Fibroblast of upper back skin (primary cell): ENCODE data around the gene PEX11G.
"Not testable (repeated sequence)": the region's sequence is repeated elsewhere in the genome, so short reads cannot be mapped to it uniquely, and the experiment has no call there.

Experiments
- DNase-seq: peaks from one replicate; pipeline ENCODE4 v3.0.0-alpha.2; 2013

Gene PEX11G

DNA sequence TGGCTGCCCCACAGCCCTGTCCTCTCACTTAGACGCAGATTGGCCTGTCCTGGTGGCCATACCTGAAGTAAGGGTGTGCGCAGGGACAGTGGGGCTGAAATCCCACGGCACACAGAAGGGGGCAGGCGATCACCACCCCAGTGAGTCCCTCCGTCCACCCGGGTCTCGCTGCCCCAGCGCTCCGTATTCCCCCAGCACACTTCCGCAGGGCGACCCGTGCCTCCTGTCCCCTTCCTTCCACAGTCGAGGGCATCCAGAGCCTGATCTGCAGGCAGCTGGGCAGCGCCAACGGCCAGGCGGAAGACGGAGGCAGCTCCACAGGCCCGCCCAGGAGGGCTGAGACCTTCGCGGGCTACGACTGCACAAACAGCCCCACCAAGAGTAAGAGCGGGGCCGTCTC is 25.3 kb downstream of the PEX11G start:
- no peak for DNase-seq

DNA sequence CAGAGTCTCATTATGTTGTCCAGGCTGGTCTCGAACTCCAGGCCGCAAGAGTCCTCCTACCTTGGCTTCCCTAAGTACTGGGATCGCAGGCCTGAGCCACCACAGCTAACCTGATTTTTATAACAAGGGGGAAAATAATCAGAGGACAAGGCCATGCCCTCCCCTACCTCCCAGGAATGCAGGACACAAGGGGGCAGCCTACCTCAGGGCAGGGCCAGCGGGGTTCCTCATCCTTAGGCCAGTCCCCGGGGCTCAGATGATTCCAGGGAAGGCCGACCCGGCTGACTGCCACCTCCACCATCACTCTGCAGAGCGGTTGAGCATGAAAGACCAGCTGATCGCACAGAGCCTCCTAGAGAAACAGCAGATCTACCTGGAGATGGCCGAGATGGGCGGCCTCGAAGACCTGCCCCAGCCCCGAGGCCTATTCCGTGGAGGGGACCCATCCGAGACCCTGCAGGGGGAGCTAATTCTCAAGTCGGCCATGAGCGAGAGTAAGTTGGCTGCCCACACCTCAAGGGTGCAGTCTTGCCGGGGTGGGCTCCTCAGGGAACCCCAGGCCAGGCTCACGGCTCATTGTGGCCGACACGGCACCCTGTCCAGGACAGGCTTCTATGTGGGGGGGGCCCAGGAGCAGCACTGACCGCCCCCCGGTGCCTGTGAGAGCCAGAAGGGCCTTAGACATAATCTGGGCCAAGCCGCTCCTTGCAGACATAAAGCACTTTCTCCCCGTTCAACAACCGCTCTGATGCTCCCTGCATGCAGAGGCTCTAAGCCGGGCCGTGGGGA is 26.8 kb downstream of the PEX11G start:
- DNase-seq = no peak

DNA sequence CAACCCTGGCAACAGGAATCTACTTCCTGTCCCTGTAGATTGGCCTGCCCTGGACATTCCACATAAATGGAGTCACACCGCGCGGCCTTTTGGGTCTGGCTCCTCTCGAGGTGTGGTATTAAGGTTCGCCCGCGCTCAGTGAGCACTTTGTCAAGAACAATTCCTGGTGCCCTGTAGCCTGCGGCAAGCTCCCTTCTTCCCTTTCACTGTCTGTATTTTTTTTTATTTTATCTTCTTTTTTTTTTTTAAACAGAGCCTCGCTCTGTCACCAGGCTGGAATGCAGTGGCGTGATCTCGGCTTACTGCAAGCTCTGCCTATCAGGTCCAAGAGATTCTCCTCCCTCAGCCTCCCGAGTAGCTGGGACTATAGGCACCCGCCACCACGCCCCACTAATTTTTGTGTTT is 28.3 kb downstream of the PEX11G start:
- DNase-seq = peak; percentile 13

DNA sequence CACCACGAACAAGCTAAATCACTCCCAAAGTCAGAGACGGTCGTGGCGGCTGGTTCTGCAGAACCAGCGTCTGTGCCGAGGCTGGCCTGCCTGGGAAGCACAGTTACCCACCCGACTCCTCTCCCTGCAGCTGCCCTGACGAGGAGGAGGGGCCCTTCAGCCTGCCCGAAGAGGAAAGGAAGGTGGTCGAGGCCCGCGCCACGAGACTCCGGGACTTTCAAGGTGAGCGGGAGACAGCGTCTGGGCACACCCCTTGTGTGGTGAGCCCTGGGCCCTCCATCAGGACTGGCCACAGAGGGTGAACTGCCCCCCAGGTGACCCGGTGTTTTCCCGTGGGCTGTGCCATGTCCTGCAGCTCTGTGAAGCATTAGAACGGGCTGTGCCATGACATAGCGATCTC is 29.1 kb downstream of the PEX11G start:
- DNase-seq = no peak

DNA sequence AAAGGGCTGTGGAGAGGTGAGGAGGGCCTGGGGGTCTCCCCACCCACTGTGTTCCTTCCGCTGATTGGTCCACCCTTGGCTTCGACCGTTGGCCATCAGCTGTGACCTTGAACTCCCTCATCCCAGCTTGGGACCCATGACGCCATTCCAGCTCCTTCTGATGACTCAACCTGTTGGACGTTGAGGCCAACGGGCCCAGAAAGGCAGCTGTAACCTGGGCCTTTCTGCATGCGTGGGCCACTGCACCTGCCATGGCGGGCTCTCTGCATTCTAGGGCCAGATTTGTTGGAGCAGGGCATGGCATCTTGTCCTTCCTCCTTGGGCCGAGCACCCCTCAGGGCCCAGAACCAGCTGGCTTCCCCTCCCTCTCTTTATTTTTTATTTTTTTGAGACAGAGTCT is 30.2 kb downstream of the PEX11G start:
- DNase-seq = no peak

DNA sequence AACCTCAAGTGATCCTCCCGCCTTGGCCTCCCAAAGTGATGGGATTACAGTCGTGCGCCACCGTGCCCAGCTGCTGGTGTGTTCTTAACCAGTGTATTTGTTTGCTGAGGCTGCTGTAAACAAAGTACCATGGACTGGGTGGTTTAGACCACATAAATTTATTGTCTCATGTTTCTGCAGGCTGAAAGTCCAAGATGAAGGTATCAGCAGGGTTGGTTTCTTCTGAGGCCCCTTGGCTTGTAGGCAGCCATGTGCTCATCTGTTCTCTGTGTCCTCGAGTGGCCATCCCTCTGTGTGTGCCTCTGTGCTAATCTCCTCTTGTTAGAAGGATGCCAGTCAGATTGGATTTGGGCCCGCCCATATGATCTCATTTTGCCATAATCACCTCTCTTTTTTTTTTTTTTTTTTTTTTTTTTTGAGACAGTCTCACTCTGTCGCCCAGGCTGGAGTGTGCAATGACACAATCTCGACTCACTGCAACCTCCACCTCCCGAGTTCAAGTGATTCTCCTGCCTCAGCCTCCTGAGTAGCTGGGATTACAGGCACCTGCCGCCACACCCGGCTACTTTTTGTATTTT is 31.8 kb downstream of the PEX11G start:
- no peak for DNase-seq

DNA sequence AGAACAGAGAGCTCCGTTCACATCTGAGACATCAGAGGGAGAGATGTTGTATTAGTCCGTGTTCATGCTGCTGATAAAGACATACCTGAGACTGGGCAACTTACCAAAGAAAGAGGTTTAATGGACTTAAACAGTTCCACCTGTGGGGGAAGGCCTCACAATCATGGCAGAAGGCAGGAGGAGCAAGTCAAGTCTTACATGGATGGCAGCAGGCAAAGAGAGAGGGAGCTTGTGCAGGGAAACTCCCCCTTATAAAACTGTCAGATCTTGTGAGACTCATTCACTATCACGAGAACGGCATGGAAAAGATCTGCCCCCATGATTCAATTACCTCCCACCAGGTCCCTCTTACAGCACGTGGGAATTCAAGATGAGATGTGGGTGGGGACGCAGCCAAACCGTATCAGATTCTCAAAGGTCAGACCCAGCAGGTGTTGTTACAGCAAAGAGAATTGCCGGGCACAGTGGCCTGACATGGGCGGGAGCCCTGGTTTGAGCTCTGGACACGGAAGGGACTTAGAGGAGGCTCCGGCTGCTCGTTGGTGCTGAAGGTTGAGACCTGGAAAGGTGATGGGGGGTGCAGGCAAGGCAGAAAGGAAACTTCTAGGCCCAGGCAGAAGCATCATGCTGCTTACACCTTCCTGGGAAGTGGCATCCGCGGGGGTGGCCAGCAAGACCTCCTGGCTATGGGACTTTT is 33.1 kb downstream of the PEX11G start:
- DNase-seq = no peak

DNA sequence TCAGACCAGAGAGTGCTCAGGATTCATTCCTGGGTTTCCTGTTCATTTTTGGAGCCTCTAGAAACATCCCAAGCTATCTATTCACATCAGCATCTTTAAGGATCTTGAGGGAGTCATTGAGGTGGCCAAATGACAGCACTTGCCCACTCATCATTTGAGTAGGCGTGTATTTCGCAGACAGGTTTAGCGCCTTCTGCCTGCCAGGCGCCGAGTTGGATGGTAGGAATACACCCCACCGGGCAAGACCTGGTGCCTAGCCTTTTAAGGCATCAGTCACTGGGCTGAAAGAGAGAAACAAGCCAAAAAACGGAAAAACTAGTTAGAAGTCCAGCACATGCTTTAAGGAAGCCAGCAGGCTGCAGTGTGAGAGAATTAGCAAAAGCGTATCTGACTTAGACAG is 33.8 kb downstream of the PEX11G start:
- no peak for DNase-seq

DNA sequence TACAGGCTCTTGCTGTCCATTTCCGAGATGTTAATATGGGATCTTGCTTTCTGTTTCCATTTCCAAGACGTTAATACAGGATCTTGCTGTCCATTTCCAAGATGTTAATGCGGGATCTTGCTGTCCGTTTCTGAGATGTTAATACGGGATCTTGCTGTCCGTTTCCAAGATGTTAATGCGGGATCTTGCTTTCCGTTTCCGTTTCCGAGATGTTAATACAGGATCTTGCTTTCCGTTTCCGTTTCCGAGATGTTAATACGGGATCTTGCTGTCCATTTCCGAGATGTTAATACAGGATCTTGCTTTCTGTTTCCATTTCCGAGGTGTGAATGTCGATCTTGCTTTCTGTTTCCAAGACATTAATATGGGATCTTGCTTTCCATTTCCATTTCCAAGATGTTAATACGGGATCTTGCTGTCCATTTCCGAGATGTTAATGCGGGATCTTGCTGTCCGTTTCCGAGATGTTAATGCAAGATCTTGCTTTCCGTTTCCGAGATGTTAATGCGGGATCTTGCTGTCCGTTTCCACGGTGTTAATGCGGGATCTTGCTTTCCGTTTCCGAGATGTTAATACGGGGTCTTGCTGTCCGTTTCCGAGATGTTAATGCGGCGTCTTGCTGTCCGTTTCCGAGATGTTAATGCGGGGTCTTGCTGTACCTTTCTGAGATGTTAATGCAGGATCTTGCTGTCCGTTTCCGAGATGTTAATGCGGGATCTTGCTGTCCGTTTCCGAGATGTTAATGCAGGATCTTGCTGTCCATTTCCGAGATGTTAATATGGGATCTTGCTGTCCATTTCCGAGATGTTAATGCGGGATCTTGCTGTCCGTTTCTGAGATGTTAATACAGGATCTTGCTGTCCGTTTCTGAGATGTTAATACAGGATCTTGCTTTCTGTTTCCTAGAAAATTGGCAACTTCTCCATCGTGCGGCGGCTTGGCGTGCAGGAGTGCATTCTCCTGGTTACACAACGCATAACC is 38.3 kb downstream of the PEX11G start:
- peak; percentile 14 for DNase-seq

DNA sequence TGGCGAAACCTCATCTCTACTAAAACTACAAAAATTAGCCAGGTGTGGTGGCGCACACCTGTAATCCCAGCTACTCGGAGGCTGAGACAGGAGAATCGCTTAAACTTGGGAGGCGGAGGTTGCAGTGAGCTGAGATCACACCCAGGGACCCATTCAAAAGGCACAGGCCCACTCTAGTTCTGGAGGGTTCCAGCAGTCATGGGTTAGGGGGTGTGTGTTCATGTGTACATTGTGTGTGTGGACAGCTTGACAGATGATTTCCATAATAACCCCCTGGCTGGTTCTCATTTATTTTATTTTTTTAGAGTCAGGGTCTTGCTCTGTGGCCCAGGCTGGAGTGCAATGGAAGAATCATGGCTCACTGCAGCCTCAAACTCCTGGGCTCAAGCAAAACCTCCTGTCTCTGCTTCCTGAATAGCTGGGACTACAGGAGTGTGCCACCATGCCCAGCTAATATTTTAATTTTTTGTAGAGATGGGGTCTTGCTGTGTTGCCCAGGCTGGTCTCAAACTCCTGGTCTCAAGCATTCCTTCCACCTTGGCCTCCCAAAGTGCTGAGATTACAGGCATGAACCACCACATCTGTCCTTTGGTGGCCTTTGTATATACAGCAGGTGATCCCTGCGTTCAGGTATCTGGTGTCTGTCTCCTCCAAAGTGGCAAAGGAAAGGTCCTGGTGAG is 39.3 kb downstream of the PEX11G start:
- DNase-seq = not testable (repeated sequence)

DNA sequence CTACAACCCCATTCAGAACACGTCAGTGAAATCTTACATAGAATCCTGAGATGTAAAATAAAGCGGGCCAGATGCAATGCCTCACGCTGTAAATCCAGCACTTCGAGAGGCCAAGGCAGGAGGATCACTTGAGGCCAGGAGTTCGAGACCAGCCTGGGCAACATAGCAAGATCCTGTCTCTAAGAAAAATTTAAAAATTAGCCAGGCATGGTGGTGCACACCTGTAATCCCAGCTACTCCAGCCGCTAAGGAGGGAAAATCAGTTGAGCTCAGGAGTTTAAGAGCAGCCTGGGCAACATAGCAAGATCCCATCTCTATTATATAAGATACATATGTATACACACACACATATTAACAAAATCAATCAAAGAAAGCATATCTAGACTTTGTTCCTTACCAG is 41.2 kb downstream of the PEX11G start:
- DNase-seq = no peak

DNA sequence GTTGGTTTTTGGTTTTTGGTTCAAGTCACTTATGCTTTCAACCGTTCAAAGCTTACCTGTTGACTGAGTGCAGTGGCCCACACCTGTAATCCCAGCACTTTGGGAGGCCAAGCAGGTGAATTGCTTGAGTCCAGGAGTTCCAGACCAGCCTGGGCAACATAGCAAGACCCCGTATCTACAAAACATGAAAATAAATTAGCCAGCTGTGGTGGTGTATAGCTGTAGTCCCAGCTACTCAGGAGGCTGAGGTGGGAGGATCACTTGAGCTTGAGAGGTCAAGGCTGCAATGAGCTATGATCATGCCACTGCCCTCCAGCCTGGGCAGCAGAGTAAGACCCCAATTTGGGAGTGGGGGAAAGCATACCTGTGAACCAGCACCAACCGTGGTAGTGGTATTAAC is 43.7 kb downstream of the PEX11G start:
- DNase-seq = no peak

DNA sequence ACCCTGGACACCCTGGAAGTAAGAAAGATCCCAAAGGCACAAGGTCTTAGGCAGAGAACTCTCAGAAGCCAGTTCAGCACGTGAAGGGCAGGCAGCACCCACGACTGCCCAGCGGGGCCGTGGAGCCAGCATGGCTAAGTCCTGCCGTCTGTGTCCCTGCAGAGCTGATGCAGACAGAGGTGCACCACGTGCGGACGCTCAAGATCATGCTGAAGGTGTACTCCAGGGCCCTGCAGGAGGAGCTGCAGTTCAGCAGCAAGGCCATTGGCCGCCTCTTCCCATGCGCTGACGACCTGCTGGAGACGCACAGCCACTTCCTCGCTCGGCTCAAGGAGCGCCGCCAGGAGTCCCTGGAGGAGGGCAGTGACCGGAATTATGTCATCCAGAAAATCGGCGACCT is 44.8 kb downstream of the PEX11G start:
- DNase-seq = no peak

DNA sequence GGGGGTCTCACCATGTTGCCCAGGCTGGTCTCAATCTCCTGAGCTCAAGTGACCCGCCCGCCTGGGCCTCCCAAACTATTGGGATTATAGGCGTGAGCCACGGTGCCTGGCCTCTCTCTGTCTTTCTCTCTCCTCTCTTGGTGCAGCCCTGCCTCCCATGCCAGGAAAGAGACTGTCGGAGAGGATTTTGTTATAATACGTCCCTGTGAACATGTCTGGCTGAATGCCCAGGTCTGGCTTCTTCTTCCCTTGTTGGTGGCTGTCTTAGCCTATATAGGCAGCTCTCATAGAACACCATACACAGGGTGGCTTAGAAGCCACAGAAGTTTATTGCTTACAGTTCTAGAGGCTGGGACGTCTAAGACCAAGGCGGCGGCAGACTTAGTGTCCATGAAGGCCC is 46.4 kb downstream of the PEX11G start:
- DNase-seq = peak; percentile 7

DNA sequence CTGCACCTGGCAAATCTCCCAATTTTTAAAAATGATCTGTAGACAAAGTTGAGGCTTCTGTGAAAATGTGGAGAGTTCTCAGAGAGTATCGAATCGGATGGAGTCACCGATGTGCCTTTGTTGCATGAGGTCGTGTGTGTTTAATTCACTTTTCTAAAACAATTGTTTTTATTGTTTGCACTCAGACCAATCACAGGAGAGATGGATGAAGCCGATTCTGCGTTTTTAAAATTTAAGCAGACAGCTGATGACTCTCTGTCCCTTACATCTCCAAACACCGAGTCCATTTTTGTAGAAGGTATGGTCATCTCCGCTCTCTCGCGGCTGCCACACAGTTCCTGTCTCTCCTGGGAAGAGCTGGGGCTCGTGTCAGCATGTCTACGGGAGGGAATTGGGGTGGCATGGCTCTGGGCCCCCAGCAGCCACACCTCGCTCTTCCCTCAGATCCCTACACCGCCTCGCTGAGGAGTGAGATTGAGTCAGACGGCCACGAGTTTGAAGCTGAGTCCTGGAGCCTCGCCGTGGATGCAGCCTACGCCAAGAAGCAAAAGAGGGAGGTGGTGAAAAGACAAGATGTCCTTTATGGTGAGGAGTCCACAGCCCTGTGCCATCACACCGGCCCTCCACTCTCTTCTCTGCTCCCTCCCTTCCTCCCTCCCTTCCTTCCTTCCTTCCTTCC is 47.2 kb downstream of the PEX11G start:
- DNase-seq = no peak

DNA sequence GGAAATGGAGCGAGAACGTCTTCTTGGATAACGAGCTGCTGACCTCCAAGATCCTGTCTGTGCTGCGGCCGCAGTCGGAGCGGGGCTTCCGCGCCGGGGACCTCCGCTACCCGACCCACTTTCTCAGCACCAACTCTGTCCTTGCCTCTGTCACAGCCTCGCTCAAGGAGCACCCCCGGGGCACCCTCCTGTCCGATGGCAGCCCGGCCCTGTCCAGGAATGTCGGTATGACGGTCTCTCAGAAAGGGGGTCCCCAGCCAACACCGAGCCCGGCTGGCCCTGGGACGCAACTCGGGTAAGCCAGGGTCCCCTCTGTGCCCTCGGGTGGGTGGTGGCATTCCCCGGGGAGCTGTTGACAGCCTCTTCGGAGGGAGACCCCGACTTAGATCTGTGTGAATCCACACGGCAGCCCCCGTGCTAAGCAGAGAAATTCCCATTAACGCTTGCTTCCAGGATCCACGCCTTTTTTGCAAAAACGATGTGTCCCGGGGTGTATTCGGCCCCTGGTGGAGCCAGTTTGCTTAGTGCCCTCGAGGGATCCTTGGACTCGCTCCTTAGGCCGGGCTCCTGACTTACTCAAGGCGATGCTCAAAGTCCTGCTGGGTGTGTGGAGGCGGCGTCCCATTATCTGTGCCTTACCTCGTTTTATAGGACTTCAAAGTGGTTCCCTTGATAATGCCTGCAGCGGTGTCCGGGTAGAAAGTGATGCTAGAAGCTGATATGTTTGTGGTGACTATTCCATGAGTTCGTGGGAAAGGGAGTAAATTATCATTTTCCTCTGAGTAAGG is 48.5 kb downstream of the PEX11G start:
- no peak for DNase-seq

DNA sequence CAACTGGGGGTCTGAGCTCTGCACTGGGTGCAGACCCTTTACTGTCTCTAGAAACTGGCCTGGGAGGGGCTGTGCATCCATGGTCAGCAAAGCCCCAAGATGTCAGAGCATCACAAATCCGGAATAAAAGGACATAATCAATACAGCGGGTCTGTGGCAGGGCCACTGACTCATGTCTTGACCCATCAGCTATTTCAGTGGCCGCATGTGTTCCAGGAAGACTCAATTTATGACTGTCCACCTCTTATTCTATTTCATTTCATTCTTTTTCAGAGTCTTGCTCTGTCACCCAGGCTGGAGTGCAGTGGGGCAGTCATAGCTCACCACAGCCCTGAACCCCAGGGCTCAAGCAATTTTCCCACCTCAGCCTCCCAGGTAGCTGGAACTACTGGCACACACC is 53.2 kb downstream of the PEX11G start:
- DNase-seq = no peak

DNA sequence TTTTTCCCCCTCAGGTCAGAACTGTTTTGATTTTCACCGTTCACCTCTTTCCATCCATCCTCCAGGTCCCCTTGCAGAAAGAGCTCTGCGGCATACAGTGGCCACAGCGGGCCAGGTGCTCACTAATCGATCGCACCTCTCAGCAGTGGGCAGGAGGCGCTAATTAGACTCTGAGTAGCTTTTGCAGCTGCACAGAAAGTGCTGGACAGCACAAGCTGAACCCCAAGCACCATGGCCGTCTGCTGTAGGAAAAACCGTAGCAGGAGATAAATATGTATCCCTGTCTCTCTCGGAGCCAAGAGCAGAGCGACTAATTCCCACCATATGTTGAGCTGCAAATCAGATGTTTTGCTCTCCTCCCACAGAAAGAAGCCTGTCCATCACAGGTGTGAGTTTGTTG is 54.4 kb downstream of the PEX11G start:
- no peak for DNase-seq

DNA sequence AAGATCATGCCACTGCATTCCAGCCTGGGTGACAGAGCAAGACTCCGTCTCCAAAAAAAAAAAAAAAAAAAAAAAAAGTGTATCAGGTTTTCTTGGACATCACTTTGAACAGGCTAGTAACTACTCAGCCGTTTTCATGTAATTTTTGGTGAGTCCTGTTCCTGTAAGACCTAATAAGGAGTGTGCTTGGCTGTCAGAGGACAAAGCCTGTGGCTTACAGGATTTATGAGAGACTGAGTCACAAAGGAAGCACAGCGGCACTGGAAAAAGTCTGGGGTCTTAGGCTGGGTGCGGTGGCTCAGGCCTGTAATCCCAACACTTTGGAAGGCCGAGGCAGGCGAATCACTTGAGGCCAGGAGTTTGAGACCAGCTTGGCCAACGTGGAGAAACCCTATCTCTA is 55.4 kb downstream of the PEX11G start:
- DNase-seq = peak; percentile 44

DNA sequence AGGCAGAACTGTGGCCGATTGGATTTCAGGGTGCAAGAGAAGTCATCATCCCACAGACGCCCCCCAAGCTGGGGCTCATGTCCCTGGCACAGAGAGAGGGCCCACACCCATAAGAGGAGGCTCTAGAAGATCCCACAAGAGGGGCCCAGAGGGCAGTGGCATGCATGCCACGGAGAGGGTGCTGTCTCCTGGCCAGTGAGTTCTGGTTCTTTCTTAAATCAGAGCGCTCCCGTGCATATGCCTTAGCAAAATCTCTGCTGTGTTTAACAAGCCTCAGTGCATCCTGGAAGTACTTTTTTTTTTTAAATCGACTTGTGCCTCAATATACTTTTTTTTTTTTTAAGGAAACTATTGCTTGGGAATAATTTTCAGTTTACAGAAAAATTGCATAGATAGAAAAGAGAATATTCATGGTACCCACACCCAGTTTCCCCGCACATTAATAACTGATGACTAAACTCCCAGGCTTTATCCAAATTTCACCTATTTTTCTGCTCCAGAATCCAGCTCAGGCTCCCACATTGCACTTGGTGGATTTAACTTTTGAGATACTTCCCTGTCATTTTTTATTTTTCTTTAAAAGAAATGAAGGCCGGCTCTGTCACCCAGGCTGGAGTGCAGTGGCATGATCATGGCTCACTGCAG is 59.1 kb downstream of the PEX11G start:
- no peak for DNase-seq
